Central memory CD4-positive, alpha-beta T cell (primary cell): Measurements from ENCODE around the gene MZF1.
A peak's percentile ranks its signal among the peaks of the same experiment; 100 is the strongest.
"Not testable (repeated sequence)": the region's sequence is repeated elsewhere in the genome, so short reads cannot be mapped to it uniquely, and the experiment has no call there.

Experiments
- DNase-seq: peaks from one replicate; pipeline ENCODE4 v3.0.0; 2022
- total RNA-seq, 3 experiments: gene quantifications; one replicate each; lab custom pipeline; 2026; lab: John Stamatoyannopoulos, UW

MZF1 gene
- 11.9 to 62.9 (median 26.8) reads per million in 3 experiments for total RNA-seq

DNA sequence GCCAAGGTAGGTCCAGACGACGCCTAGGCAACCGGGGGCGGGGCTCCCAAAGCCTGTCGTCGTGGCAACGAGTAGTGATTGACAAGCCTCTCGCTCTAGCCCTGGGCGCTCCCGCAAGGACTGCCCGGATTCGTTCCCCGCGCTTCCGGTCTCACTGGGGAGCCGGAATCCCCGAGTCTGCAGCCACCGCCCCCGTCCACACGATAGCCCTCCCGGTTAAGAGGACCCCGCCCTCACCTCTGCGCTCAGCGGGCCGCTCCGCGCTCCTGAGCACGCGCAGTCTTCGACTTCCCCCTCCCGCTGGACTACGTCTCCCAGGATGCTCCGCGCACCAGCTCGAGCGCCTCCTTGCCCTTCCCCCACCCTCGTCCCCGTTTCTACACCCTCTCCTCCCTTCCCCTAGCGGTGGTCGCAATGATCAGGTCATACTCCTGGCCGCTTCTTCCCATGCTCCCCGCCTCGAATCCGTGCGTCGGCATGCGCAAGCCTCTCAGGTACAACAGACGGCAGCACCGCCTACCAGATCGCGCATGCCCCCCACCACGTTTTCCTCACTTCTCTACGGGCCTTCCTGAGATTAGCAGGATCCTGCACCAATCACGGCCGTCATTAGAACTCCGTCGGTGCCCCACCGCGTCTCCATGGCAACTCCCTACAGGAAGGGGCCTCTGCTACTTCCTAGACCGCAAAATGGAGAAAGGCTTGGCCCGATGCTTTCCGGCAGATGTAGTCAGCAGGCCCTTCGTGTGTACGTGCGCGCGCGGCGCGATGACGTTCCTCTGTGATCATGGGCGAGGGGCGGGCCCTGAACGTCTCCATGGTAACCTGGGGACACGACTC is at the start of gene MZF1:
Gene MZF1, minus strand, starts transcription at position 518 of the 840 bp plus-strand sequence. CDS start 1,946 bp downstream, outside the sequence.
- DNase-seq: peak; percentile 100

DNA sequence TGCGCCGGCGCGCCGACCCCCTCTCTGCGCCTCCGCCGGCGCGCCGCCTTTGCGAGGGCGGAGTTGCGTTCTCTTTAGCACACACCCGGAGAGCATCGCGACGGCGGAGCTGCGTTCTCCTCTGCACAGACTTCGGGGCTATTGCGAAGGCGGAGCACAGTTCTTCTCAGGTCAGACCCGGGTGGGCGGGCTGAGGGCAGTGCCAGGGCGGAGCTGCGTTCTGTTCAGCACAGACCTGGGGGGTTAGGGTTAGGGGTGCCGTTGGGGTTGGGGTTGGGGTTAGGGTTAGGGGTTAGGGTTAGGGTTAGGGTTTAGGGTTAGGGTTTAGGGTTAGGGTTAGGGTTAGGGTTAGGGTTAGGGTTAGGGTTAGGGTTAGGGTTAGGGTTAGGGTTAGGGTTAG is 34.1 kb upstream of the MZF1 start:
- not testable (repeated sequence) for DNase-seq

GRCh38 chr19:58606251-58606896 is 33.2 kb upstream of the MZF1 start:
- not testable (repeated sequence) for DNase-seq

- no peak for DNase-seq
Measured at GRCh38 chr19:58586133-58586765, 13.1 kb upstream of the MZF1 start.

DNA sequence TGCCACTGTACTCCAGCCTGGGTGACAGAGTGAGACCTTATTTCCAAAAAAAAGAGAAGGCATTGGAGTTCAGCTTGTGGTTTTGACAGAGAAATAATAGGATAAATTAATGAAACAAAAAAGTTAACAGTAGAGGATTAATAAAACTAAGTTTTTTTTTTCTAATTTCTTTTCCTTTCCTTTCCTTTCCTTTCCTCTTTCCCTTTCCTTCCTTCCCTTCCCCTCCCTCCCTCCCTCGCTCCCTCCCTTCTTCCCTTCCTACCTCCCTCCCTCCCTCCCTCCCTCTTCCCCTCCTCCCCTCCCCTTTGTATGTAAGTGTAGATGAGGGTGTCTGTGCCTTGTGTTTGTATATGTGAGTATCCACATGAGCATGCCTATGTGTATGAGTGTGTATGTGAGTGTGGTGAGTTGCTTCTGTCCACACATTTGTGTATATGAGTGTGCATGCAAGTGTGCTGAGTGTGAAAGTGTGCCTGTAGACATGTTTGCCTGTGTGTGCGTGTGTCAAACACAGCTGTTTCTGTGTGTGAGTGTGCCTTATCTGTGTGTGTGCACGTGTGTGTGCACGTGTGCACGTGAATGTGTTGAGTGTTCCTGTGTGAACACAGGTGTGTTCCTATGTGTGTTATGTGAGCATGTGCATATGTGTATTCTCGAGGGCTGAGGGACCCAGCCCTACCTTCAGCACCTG is 12.5 kb upstream of the MZF1 start:
- DNase-seq: no peak

DNA sequence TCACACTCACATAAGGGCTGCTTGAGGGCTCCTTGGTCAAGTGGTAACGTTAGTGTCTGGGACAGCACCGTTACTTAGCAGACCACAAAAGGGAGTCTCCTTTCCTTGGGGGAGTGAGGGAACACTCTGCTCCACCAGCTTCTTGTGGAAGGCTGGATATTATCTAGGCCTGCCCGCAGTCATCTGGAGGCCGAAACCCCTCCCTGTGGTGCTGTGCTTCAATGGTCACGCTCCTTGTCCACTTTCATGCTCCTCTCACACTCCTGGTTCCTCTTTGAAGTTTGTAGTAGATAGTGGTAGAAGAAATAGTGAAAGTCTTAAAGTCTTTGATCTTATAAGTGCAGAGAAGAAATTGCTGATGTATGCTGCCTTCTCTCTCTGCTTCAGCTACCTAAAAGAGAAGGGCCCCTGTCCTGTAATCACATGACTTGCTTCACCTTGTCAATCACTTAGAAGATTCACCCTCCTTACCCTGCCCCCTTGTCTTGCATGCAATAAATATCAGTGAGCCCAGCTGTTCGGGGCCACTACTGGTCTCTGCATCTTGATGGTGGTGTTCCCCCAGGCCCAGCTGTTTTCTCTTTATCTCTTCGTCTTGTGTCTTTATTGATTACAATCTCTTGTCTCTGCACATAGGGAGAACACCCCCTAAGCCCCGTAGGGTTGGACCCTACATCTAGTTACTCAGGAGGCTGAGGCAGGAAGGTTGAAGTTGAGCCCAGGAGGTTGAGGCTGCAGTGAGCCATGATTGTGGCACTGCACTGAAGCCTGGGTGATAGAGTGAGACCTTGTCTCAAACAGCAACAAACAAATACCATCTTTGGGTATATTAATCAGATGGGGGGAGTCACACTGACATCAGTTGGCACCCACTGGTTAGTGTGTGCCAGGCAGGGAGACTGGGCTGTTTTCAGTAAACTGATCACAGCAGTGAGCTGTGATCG is 11.6 kb upstream of the MZF1 start:
- no peak for DNase-seq

- no peak for DNase-seq
Measured at GRCh38 chr19:58582985-58583384, 9.8 kb upstream of the MZF1 start.

GRCh38 chr19:58581227-58582141 is 8.3 kb upstream of the MZF1 start:
- DNase-seq: peak; percentile 83

- DNase-seq: no peak
Measured at GRCh38 chr19:58579473-58580142, 6.5 kb upstream of the MZF1 start.

- DNase-seq: no peak
Measured at GRCh38 chr19:58578012-58578925, 5.1 kb upstream of the MZF1 start.

DNA sequence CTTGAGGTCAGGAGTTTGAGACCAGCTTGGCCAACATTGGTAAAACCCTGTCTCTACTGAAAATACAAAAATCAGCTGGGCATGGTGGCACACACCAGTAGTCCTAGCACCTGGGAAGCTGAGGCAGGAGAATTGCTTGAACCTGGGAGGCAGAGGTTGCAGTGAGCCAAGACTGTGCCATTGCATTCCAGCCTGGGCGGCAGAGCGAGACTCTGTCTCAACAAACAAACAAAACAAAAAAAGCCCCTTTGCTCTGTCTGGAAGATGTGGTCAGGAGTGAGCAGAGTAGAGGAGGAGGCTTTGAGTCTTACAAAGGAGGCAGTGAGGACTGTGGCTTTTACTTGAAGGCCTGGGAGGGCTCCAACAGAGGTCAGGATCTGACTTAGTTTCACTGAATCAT is 4.4 kb upstream of the MZF1 start:
- not testable (repeated sequence) for DNase-seq

- DNase-seq: peak; percentile 75
Measured at GRCh38 chr19:58575183-58576041, 2.3 kb upstream of the MZF1 start.

DNA sequence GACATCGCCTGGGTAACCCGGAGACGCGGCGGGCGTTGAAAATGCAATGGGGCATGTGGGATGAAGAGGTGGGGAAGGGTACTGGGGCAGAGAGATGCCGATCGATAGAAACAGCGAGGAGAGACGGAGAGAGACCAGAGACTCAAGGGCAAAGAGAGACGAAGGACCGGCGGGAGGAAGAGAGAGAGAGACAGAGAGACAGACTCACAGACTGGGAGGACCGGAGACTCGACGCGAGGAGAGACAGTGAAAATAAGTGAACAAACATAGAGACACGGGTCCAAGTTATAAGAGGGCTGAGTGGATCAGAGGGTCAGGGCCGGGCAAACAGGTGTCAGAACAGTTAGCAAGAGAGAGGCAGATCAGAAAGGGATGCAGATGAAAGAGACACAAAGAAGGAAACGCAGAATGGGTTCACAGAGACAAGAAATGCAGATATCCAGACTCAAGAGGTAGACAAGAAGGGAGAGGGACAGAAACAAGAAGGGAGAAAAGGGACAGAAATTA is 576 bp upstream of the MZF1 start:
- DNase-seq: no peak

GRCh38 chr19:58572026-58572817 is 913 bp downstream of the MZF1 start:
- DNase-seq: no peak

DNA sequence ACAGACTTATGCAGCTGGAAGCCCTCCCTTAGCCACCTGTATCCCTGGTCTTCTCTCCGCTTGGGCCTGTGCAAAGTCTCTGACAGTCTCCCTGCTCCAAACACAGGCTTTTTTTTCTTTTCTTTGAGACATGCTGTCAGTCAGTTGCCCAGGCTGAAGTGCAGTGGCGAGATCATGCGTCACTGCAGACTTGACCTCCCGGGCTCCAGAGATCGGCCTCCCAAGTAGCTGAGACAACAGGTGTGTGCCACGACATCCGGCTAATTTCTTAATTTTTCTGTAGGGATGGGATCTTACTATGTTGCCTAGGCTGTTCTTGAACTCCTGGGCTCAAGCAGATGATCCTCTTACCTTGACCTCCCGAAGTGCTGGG is 1.6 kb downstream of the MZF1 start:
- no peak for DNase-seq

DNA sequence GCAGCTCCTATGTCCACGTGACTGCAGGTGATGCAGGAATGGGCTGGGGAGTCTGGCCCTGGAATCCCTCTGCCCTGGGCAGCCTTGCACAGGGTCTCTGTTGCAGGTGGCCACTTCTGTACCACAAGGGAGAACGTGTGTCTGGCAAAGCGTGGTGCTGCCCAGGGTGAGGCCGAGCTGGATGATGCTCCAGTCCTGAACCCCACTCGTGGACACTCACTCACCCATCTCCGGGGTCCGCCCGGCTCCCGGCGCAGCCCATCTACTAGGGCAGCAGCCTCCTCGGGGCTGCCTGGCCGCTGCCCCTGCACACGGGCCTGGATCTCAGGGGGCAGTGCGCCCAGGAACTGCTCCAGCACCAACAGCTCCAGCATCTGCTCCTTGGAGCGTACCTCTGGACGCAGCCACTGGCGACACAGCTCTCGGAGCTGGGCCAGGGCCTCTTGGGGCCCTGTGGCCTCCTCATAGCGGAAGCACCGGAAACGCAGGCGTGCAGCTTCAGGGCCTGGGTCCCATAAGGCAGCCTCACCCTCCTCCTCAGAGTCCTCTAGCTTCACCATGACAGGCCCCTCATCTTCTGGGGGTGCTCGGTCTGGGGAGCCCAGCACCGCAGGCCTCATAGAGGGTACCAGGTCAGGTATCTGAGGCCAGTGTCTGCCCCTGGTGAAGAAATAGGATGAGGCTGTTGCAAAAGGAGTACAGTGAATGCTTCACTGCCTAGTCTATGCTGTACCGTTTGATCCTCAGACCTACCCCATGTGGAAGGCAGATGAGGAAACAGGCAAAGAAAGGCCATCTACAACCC is 2.2 kb downstream of the MZF1 start:
- DNase-seq: no peak
